GM18511 (cell line): ENCODE measurements around the gene TCP1.
"Not testable (repeated sequence)": the region's sequence is repeated elsewhere in the genome, so short reads cannot be mapped to it uniquely, and the experiment has no call there.

Experiments used
- ATAC-seq: cut with Tn5 transposase; IDR thresholded peaks from one replicate; pipeline ENCODE4 v1.9.1; 2021; ENCODE audit warnings: mild to moderate bottlenecking, moderate library complexity; ENCODE audit not compliant: unreplicated experiment

TCP1 gene

GRCh38 chr6:159789377-159790148 is at the start of gene TCP1:
Gene TCP1, minus strand, starts transcription at chr6:159789602. Its CDS starts 134 bp downstream, at chr6:159789468.
- ATAC-seq: peak; percentile 80

GRCh38 chr6:159838020-159838744 is 48.8 kb upstream of the TCP1 start:
- no peak for ATAC-seq

GRCh38 chr6:159837511-159837910 is 48.1 kb upstream of the TCP1 start:
- ATAC-seq: no peak

- ATAC-seq: no peak
These were observed 47.5 kb upstream of the TCP1 start for GRCh38 chr6:159836718-159837490.

GRCh38 chr6:159833997-159834603 is 44.7 kb upstream of the TCP1 start:
- no peak for ATAC-seq

- no peak for ATAC-seq
These were observed 44.2 kb upstream of the TCP1 start for GRCh38 chr6:159833556-159833955.

GRCh38 chr6:159832946-159833345 is 43.5 kb upstream of the TCP1 start:
- ATAC-seq: no peak

GRCh38 chr6:159831373-159831679 is 41.9 kb upstream of the TCP1 start:
- no peak for ATAC-seq

GRCh38 chr6:159830501-159831372 is 41.3 kb upstream of the TCP1 start:
- no peak for ATAC-seq

- ATAC-seq: peak; percentile 81
These were observed 40.1 kb upstream of the TCP1 start for GRCh38 chr6:159829526-159829925.

GRCh38 chr6:159828074-159828473 is 38.7 kb upstream of the TCP1 start:
- ATAC-seq: no peak

- no peak for ATAC-seq
These were observed 37.7 kb upstream of the TCP1 start for GRCh38 chr6:159826968-159827647.

- ATAC-seq: no peak
These were observed 36.6 kb upstream of the TCP1 start for GRCh38 chr6:159826004-159826403.

- ATAC-seq: not testable (repeated sequence)
These were observed 35.3 kb upstream of the TCP1 start for GRCh38 chr6:159824690-159825089.

GRCh38 chr6:159823953-159824352 is 34.6 kb upstream of the TCP1 start:
- no peak for ATAC-seq

GRCh38 chr6:159821726-159822125 is 32.3 kb upstream of the TCP1 start:
- no peak for ATAC-seq

- ATAC-seq: no peak
These were observed 31.7 kb upstream of the TCP1 start for GRCh38 chr6:159821122-159821521.

- ATAC-seq: peak; percentile 87
These were observed 30.7 kb upstream of the TCP1 start for GRCh38 chr6:159819932-159820640.

GRCh38 chr6:159819098-159819497 is 29.7 kb upstream of the TCP1 start:
- no peak for ATAC-seq
